Lung (tissue), 12 donors: ENCODE measurements around the gene NTF3. TPM values are rescaled to one million over a fixed set of nuclear protein-coding genes. Genes with fewer than 3 reads are reported as not detected.
A peak's percentile ranks its signal among the peaks of the same experiment; 100 is the strongest.

ENCODE experiments used
- ATAC-seq: fragments of 200-7000 bp; cut with Tn5 transposase; one replicate; pipeline ENCODE4 v1.9.1; 2020; ENCODE audit warnings: moderate number of reproducible peaks; ENCODE audit not compliant: insufficient read depth, low FRiP score
- DNase-seq, 3 donors: peaks; one replicate each; pipeline ENCODE4 v3.0.0-alpha.2; 2013 to 2017
- H3K27ac ChIP-seq, 2 donors: one replicate each; pipeline ENCODE4 v1.5.1; 2013; ENCODE audit warnings: mild to moderate bottlenecking in 2 of 2, moderate library complexity in 2 of 2, control low read depth in 1 of 2, inconsistent platforms in 1 of 2, low read depth in 1 of 2, low read length in 1 of 2
- H3K27me3 ChIP-seq, 3 donors: one replicate each; pipeline ENCODE4 v1.5.1; 2013; ENCODE audit warnings: low read length in 2 of 3; ENCODE audit not compliant: control insufficient read depth in 3 of 3, insufficient read depth in 3 of 3
- H3K36me3 ChIP-seq, 4 donors: one replicate each; pipeline ENCODE4 v1.5.1; 2013; ENCODE audit warnings: low read length in 4 of 4, mild to moderate bottlenecking in 1 of 4, moderate library complexity in 1 of 4; ENCODE audit not compliant: control insufficient read depth in 4 of 4, insufficient read depth in 4 of 4
- H3K4me1 ChIP-seq, 5 donors: one replicate each; pipeline ENCODE4 v1.5.1; 2013; ENCODE audit warnings: low read length in 5 of 5, mild to moderate bottlenecking in 2 of 5, moderate library complexity in 1 of 5; ENCODE audit not compliant: control insufficient read depth in 5 of 5, insufficient read depth in 5 of 5
- H3K4me3 ChIP-seq: one replicate; pipeline ENCODE4 v1.5.1; 2013; ENCODE audit warnings: mild to moderate bottlenecking, control low read depth, moderate library complexity
- H3K9ac ChIP-seq, 2 donors: one replicate each; pipeline ENCODE4 v1.5.1; 2013; ENCODE audit warnings: low read length in 2 of 2, control low read depth in 1 of 2; ENCODE audit not compliant: insufficient read depth in 1 of 2
- H3K9me3 ChIP-seq, 4 donors: one replicate each; pipeline ENCODE4 v1.5.1; 2013; ENCODE audit warnings: low read length in 3 of 4, mild to moderate bottlenecking in 1 of 4, moderate library complexity in 1 of 4; ENCODE audit not compliant: control insufficient read depth in 4 of 4, insufficient read depth in 3 of 4
- CTCF ChIP-seq: IDR thresholded peaks from 2 replicates; pipeline ENCODE4 v1.5.1; 2012; ENCODE audit warnings: mild to moderate bottlenecking; ENCODE audit errors: control extremely low read depth, extremely low read depth
- WGBS, 2 donors: extraction: QIAGEN DNeasy Blood & Tissue Kit; methylation state at CpG; one replicate each; pipeline ENCODE4 v1.1.7; 2013; 5-methylcytosine and 5-hydroxymethylcytosine counted together
- polyA plus RNA-seq, 2 donors: library from polyadenylated mRNA; stranded (reverse); fragments of 200-250 nt; gene quantifications; one replicate each; pipeline ENCODE4 v1.2.1, GENCODE V29; 2013
- total RNA-seq, 2 donors: library from RNA; depleted of rRNA in 1 of 2; stranded (reverse); fragments of >200 nt in 1 of 2; gene quantifications; one replicate each; pipeline ENCODE4 v1.2.1, GENCODE V29; 2014 to 2021
- donor health status: control.
- donor health status: control.
- donor health status: Bipolar disorder and iron deficiency.
- donor health status: healthy.
- donor health status: DM: yes; HTN: yes; CAD: no.

Gene NTF3
- total and polyA plus RNA-seq, 4 donors = 0.84 to 2.7 (median 1.0) TPM

GRCh38 chr12:5470703-5471102, 38.8 kb downstream of the NTF3 start:
- 92 to 95% methylated on average over 2 of the region's 2 CpGs for WGBS, 2 donors
- Histone ChIP-seq H3K27me3 (no peaks in the 10 kb centered on the region), H3K36me3 (no peaks in the 10 kb centered on the region), H3K4me1 (peaks cover 0 to 15% (median 7%) of the 10 kb centered on the region in 5 donors), H3K4me3 (peak overlapping the region; percentile 13), H3K9ac (no peak overlapping the region), H3K27ac (no peak overlapping the region), H3K9me3 (peaks cover 0 to 4% (median 0%) of the 10 kb centered on the region in 4 donors)
- no peak for DNase-seq
- TF ChIP-seq CTCF = no peak
- ATAC-seq = no peak

GRCh38 chr12:5473076-5473782, 41.3 kb downstream of the NTF3 start:
- 64 to 67% methylated on average over 6 of the region's 6 CpGs for WGBS, 2 donors
- TF ChIP-seq CTCF = no peak
- Histone ChIP-seq H3K27ac (no peak overlapping the region), H3K9ac (no peak overlapping the region), H3K27me3 (no peaks in the 10 kb centered on the region), H3K4me3 (no peak overlapping the region), H3K36me3 (no peaks in the 10 kb centered on the region), H3K9me3 (peaks cover 0 to 4% (median 0%) of the 10 kb centered on the region in 4 donors), H3K4me1 (peaks cover 0 to 9% (median 5%) of the 10 kb centered on the region in 5 donors)
- DNase-seq (peak in 2 of 3 donors; percentile 47 to 66), ATAC-seq (no peak)

- Histone ChIP-seq H3K9ac (no peak overlapping the region), H3K27me3 (no peaks in the 10 kb centered on the region), H3K4me3 (no peak overlapping the region), H3K9me3 (peaks cover 0 to 4% (median 0%) of the 10 kb centered on the region in 4 donors), H3K27ac (no peak overlapping the region), H3K36me3 (no peaks in the 10 kb centered on the region), H3K4me1 (peaks cover 0 to 9% (median 4%) of the 10 kb centered on the region in 5 donors)
- 91 to 97% methylated on average over 2 of the region's 2 CpGs for WGBS, 2 donors
- no peak for TF ChIP-seq CTCF
- no peak for DNase-seq
- ATAC-seq = no peak
Measured at GRCh38 chr12:5473783-5474116, 41.8 kb downstream of the NTF3 start.
